H1 (cell line): ENCODE results near the gene ZBTB38. TPM values are rescaled to one million over a fixed set of nuclear protein-coding genes. Genes with fewer than 3 reads are reported as not detected.

Experiments used
- CTCF ChIA-PET: fragments of 300-600 bp; sonication (Branson Sonifier 250); formaldehyde crosslinking; loops from one replicate; lab custom pipeline; 2021; ENCODE audit not compliant: partially characterized antibody; lab: Charles Lee
- POLR2A ChIA-PET: fragments of 300-600 bp; sonication (Branson Sonifier 250); formaldehyde crosslinking; loops from one replicate; lab custom pipeline; 2021; ENCODE audit warnings: inconsistent platforms; ENCODE audit not compliant: partially characterized antibody; lab: Charles Lee
- DNase-seq, 2 experiments: peaks; one replicate each; pipeline versions ENCODE4 v3.0.0 to v3.0.0-alpha.2; 2010 to 2022; ENCODE audit warnings: low spot score in 2 of 2, low read depth in 1 of 2, mixed read lengths in 1 of 2
- FAIRE-seq: peaks from 2 replicates; lab custom pipeline; 2011; peaks lifted over from hg19 to GRCh38; lab: Jason Lieb, UNC
- H2AFZ ChIP-seq: 2 replicates; pipeline ENCODE4 v1.8.1; 2012; ENCODE audit warnings: low read length, inconsistent platforms
- H2AK5ac ChIP-seq: 2 replicates; pipeline ENCODE4 v1.6.1; 2013; ENCODE audit warnings: low read depth, low read length
- H2BK120ac ChIP-seq: replicated peaks from 2 replicates; pipeline ENCODE3; 2013; ENCODE audit warnings: low read depth, low read length, inconsistent platforms
- H2BK12ac ChIP-seq: 2 replicates; pipeline ENCODE4 v1.6.1; 2013; ENCODE audit warnings: low read depth, low read length
- H2BK15ac ChIP-seq: 2 replicates; pipeline ENCODE4 v1.6.1; 2013; ENCODE audit warnings: low read length
- H2BK20ac ChIP-seq: 2 replicates; pipeline ENCODE4 v1.6.1; 2013; ENCODE audit warnings: low read length
- H2BK5ac ChIP-seq: 2 replicates; pipeline ENCODE4 v1.6.1; 2013; ENCODE audit warnings: low read depth, low read length
- H3K14ac ChIP-seq: 2 replicates; pipeline ENCODE4 v1.6.1; 2013; ENCODE audit warnings: inconsistent platforms; ENCODE audit not compliant: insufficient read length
- H3K18ac ChIP-seq: 2 replicates; pipeline ENCODE4 v1.6.1; 2013; ENCODE audit warnings: low read length; ENCODE audit errors: extremely low read depth
- H3K23ac ChIP-seq: 2 replicates; pipeline ENCODE4 v1.6.1; 2013; ENCODE audit warnings: inconsistent platforms; ENCODE audit not compliant: insufficient read length
- H3K23me2 ChIP-seq: 2 replicates; pipeline ENCODE4 v1.6.1; 2013; ENCODE audit warnings: low read depth, low read length
- H3K27ac ChIP-seq: 2 replicates; pipeline ENCODE4 v1.6.1; 2011; ENCODE audit warnings: low read depth, low read length, inconsistent platforms
- H3K27me3 ChIP-seq, 4 experiments: replicated peaks in 1 of 4; 1 replicate in 1 of 4; 2 replicates in 3 of 4; pipeline versions ENCODE4 v1.6.1 to v1.8.1; 2011 to 2013; ENCODE audit warnings: low read length in 3 of 4, mild to moderate bottlenecking in 3 of 4, inconsistent platforms in 2 of 4, mixed read lengths in 2 of 4, moderate library complexity in 1 of 4; ENCODE audit not compliant: control insufficient read depth in 3 of 4, insufficient read depth in 3 of 4; ENCODE audit errors: extremely low read depth in 1 of 4
- H3K36me3 ChIP-seq, 4 experiments: 2 replicates each; pipeline versions ENCODE4 v1.6.1 to v1.8.1; 2011 to 2013; ENCODE audit warnings: mild to moderate bottlenecking in 4 of 4, low read length in 3 of 4, moderate library complexity in 2 of 4, control low read depth in 1 of 4, inconsistent platforms in 1 of 4; ENCODE audit not compliant: insufficient read depth in 4 of 4, control insufficient read depth in 2 of 4
- H3K4ac ChIP-seq: replicated peaks from 2 replicates; pipeline ENCODE3; 2013; ENCODE audit warnings: low read length, low read depth, mixed read lengths, inconsistent platforms; ENCODE audit not compliant: insufficient read length
- H3K4me1 ChIP-seq, 4 experiments: replicated peaks in 1 of 4; 1 replicate in 1 of 4; 2 replicates in 3 of 4; pipeline versions ENCODE4 v1.6.1 to v1.8.1; 2011 to 2013; ENCODE audit warnings: low read length in 3 of 4, inconsistent platforms in 2 of 4, mixed read lengths in 1 of 4; ENCODE audit not compliant: insufficient read depth in 4 of 4, control insufficient read depth in 3 of 4
- H3K4me2 ChIP-seq, 2 experiments: 2 replicates each; pipeline versions ENCODE4 v1.6.1 to v1.8.1; 2011 to 2013; ENCODE audit warnings: low read depth in 2 of 2, low read length in 2 of 2, control low read depth in 1 of 2, inconsistent platforms in 1 of 2, mild to moderate bottlenecking in 1 of 2; ENCODE audit not compliant: insufficient read depth in 1 of 2
- H3K4me3 ChIP-seq, 4 experiments: fragments of 200-600, 300-600 bp in 1 of 4; sonication (generic), shearing (Covaris generic), sonication (Bioruptor Twin) in 1 of 4; 2 replicates each; pipeline versions ENCODE4 v1.5.1 to v1.8.1; 2011 to 2016; ENCODE audit warnings: low read length in 4 of 4, low read depth in 3 of 4, control low read depth in 2 of 4, inconsistent platforms in 2 of 4, mild to moderate bottlenecking in 2 of 4, mixed read lengths in 1 of 4, moderate library complexity in 1 of 4; ENCODE audit not compliant: insufficient read depth in 2 of 4; ENCODE audit errors: extremely low read depth in 1 of 4
- H3K56ac ChIP-seq: replicated peaks from 2 replicates; pipeline ENCODE3; 2013; ENCODE audit warnings: low read depth, mild to moderate bottlenecking, mixed read lengths, low read length, inconsistent platforms; ENCODE audit not compliant: insufficient read length
- H3K79me1 ChIP-seq: 2 replicates; pipeline ENCODE4 v1.6.1; 2013; ENCODE audit warnings: low read depth, low read length, control low read depth
- H3K79me2 ChIP-seq, 2 experiments: 2 replicates each; pipeline versions ENCODE4 v1.6.1 to v1.8.1; 2012 to 2013; ENCODE audit warnings: low read length in 2 of 2, mild to moderate bottlenecking in 2 of 2, inconsistent platforms in 1 of 2; ENCODE audit not compliant: insufficient read depth in 2 of 2, control insufficient read depth in 1 of 2
- H3K9ac ChIP-seq, 4 experiments: replicated peaks in 1 of 4; 1 replicate in 1 of 4; 2 replicates in 3 of 4; pipeline versions ENCODE4 v1.6.1 to v1.8.1; 2011 to 2013; ENCODE audit warnings: low read depth in 3 of 4, low read length in 3 of 4, control low read depth in 2 of 4, mild to moderate bottlenecking in 2 of 4, moderate library complexity in 2 of 4, inconsistent platforms in 1 of 4; ENCODE audit errors: extremely low read depth in 1 of 4
- H3K9me3 ChIP-seq, 2 experiments: 2 replicates each; pipeline versions ENCODE4 v1.6.1 to v1.8.1; 2012 to 2013; ENCODE audit warnings: mild to moderate bottlenecking in 2 of 2, moderate library complexity in 2 of 2, control low read depth in 1 of 2, inconsistent platforms in 1 of 2, low read depth in 1 of 2, low read length in 1 of 2, mixed read lengths in 1 of 2; ENCODE audit not compliant: insufficient read depth in 2 of 2
- H4K20me1 ChIP-seq, 2 experiments: replicated peaks in 1 of 2; 2 replicates each; pipeline versions ENCODE3 to v1.8.1; 2011 to 2013; ENCODE audit warnings: inconsistent platforms in 2 of 2, low read length in 2 of 2, mild to moderate bottlenecking in 1 of 2; ENCODE audit not compliant: insufficient read depth in 2 of 2, control insufficient read depth in 1 of 2
- H4K5ac ChIP-seq: 2 replicates; pipeline ENCODE4 v1.6.1; 2013; ENCODE audit warnings: low read length, low read depth, mixed read lengths, inconsistent platforms; ENCODE audit not compliant: insufficient read length
- H4K8ac ChIP-seq: 2 replicates; pipeline ENCODE4 v1.8.0; 2013; ENCODE audit warnings: mild to moderate bottlenecking, moderate library complexity, low read length, inconsistent platforms; ENCODE audit not compliant: insufficient read depth; ENCODE audit errors: extremely low read depth
- H4K91ac ChIP-seq: replicated peaks from 2 replicates; pipeline ENCODE3; 2013; ENCODE audit warnings: low read length, mixed read lengths, inconsistent platforms; ENCODE audit not compliant: insufficient read length
- ATF3 ChIP-seq: IDR thresholded peaks from 2 replicates; pipeline ENCODE4 v1.6.1; 2011; ENCODE audit warnings: low read depth, mild to moderate bottlenecking, low read length; ENCODE audit not compliant: insufficient read depth
- CBX5 ChIP-seq: fragments of 300-800, 300-1000 bp; sonication (generic); IDR thresholded peaks from 2 replicates; pipeline ENCODE4 v1.7.1; 2016; ENCODE audit warnings: antibody characterized with exemption, low read length, low read depth
- EP300 ChIP-seq, 2 experiments: IDR thresholded peaks; 1 replicate in 1 of 2; 2 replicates in 1 of 2; pipeline ENCODE4 v1.6.1; 2011 to 2012; ENCODE audit warnings: low read depth in 2 of 2, low read length in 2 of 2, mild to moderate bottlenecking in 2 of 2, borderline replicate concordance in 1 of 2, inconsistent platforms in 1 of 2, moderate library complexity in 1 of 2
- EZH2 ChIP-seq: fragments of 200-600 bp; sonication (generic); IDR thresholded peaks from 2 replicates; pipeline ENCODE4 v1.7.1; 2012; ENCODE audit warnings: low read depth, mild to moderate bottlenecking, moderate library complexity, low read length, inconsistent platforms; ENCODE audit not compliant: severe bottlenecking
- GABPA ChIP-seq: IDR thresholded peaks from 2 replicates; pipeline ENCODE4 v1.6.1; 2011; ENCODE audit warnings: mild to moderate bottlenecking, low read length, moderate library complexity, borderline replicate concordance; ENCODE audit not compliant: insufficient read depth
- JUN ChIP-seq: IDR thresholded peaks from 2 replicates; pipeline ENCODE4 v1.6.1; 2011; ENCODE audit warnings: low read depth, mild to moderate bottlenecking, improper control_type of control experiment, low read length
- KDM1A ChIP-seq: fragments of 200-600, 300-600 bp; sonication (generic); IDR thresholded peaks from 2 replicates; pipeline ENCODE4 v1.7.1; 2016; ENCODE audit warnings: mild to moderate bottlenecking, low read length, borderline replicate concordance
- KDM4A ChIP-seq: IDR thresholded peaks from one replicate; pipeline ENCODE4 v1.7.1; 2012; ENCODE audit warnings: low read depth, mild to moderate bottlenecking, moderate library complexity, low read length, inconsistent platforms; ENCODE audit not compliant: severe bottlenecking
- KDM5A ChIP-seq: fragments of 200-600 bp; IDR thresholded peaks from 2 replicates; pipeline ENCODE4 v1.7.1; 2012; ENCODE audit warnings: mild to moderate bottlenecking, low read length, inconsistent platforms, mixed read lengths
- MAFK ChIP-seq: IDR thresholded peaks from 2 replicates; pipeline ENCODE4 v1.6.1; 2012; ENCODE audit warnings: low read depth, mild to moderate bottlenecking, improper control_type of control experiment, low read length
- POU5F1 ChIP-seq: IDR thresholded peaks from 2 replicates; pipeline ENCODE4 v1.6.1; 2011; ENCODE audit warnings: low read depth, mild to moderate bottlenecking, low read length, moderate library complexity
- SP1 ChIP-seq: IDR thresholded peaks from 2 replicates; pipeline ENCODE4 v1.6.1; 2011; ENCODE audit warnings: low read depth, low read length
- SP2 ChIP-seq: IDR thresholded peaks from 2 replicates; pipeline ENCODE4 v1.6.1; 2012; ENCODE audit warnings: mild to moderate bottlenecking, low read length, inconsistent platforms
- SP4 ChIP-seq: IDR thresholded peaks from 2 replicates; pipeline ENCODE4 v1.6.1; 2012; ENCODE audit warnings: low read length, inconsistent platforms
- YY1 ChIP-seq: IDR thresholded peaks from 2 replicates; pipeline ENCODE4 v1.6.1; 2011; ENCODE audit warnings: low read depth, mild to moderate bottlenecking, low read length
- WGBS, 2 experiments: shearing (Covaris generic) in 1 of 2; methylation state at CpG; one replicate each; pipeline versions ENCODE4 v1.1.6 to v1.1.7; 2013 to 2015; ENCODE audit warnings: low lambda C conversion rate in 2 of 2, mixed read lengths in 2 of 2, inconsistent platforms in 1 of 2, low coverage in 1 of 2, missing lambda C conversion rate in 1 of 2; ENCODE audit not compliant: insufficient replicate concordance in 2 of 2, insufficient coverage in 1 of 2, insufficient read length in 1 of 2; ENCODE audit errors: extremely low coverage in 1 of 2, missing lambda C conversion rate in 1 of 2; 5-methylcytosine and 5-hydroxymethylcytosine counted together
- polyA plus RNA-seq, 7 experiments: library from polyadenylated mRNA; depleted of rRNA in 3 of 7; stranded (reverse) in 5 of 7; unstranded in 2 of 7; fragments of >200 nt in 5 of 7; fragments of 200-250 nt in 2 of 7; gene quantifications; 1 replicate in 5 of 7; 2 replicates in 1 of 7; 4 replicates in 1 of 7; pipeline versions ENCODE4 v1.2.1 to v1.2.3, GENCODE V29; 2011 to 2013; ENCODE audit warnings: missing spikeins in 2 of 7, mixed read lengths in 2 of 7
- total RNA-seq: library from RNA; stranded (reverse); fragmentation: NEBNext Ultra II Directional; extraction: Animal tissue kit (Norgen Biotek cat#: 25700); gene quantifications from 2 replicates; pipeline ENCODE4 v1.2.1, GENCODE V29; 2021

Gene ZBTB38
- total and polyA plus RNA-seq, 2 of the 8 experiments (the other 6 are each of a cell fraction or from before 2014, with no cell fraction given), result 4.4 to 10.5 TPM

GRCh38 chr3:141365201-141365600 lies 3.1 kb upstream of the ZBTB38 start:
- DNase-seq, result no peak
- FAIRE-seq, result no peak
- ChIA-PET CTCF (interaction anchor here (0.9 kb wide), 1 partner anchor 76 kb away, joined by 3 read pairs; no protein-coding TSS in a partner anchor), POLR2A (no interaction called here)
- Histone ChIP-seq H2BK15ac (no peak overlapping the region), H3K4me3 (no peak overlapping the region), H3K14ac (no peak overlapping the region), H3K9me3 (no peaks in the 10 kb centered on the region), H3K56ac (no peak overlapping the region), H3K4me1 (peaks cover 0 to 12% (median 6%) of the 10 kb centered on the region in 4 experiments; a peak in 6 of 7 replicates), H3K9ac (no peak overlapping the region), H4K20me1 (no peaks in the 10 kb centered on the region), H4K91ac (no peak overlapping the region), H2BK5ac (no peak overlapping the region), H3K79me1 (no peaks in the 10 kb centered on the region), H3K27ac (no peak overlapping the region), H2BK12ac (no peak overlapping the region), H3K27me3 (no peaks in the 10 kb centered on the region), H3K4ac (no peak overlapping the region), H3K79me2 (no peaks in the 10 kb centered on the region), H2BK120ac (no peak overlapping the region), H2AFZ (no peak overlapping the region), H2AK5ac (no peak overlapping the region), H3K4me2 (no peak overlapping the region), H3K18ac (no peak overlapping the region), H3K23ac (no peak overlapping the region), H3K36me3 (no peaks in the 10 kb centered on the region), H4K8ac (no peak overlapping the region), H2BK20ac (no peak overlapping the region), H3K23me2 (no peaks in the 10 kb centered on the region), H4K5ac (no peak overlapping the region)
- 87% methylated on average over 1 of the region's 1 CpG; no CpG with 5 or more reads in 1 of the 2 experiments for WGBS, 2 experiments
- no peak for TF ChIP-seq EZH2
- TF ChIP-seq GABPA, result no peak
- no peak for TF ChIP-seq EP300 (IDR thresholded peaks at IDR 0.05; ENCODE audit: borderline replicate concordance in 1 of 2, low read depth in 2 of 2, low read length in 2 of 2)
- no peak for TF ChIP-seq YY1
- no peak for TF ChIP-seq CBX5
- no peak for TF ChIP-seq KDM4A
- TF ChIP-seq KDM1A, result no peak
- TF ChIP-seq ATF3, result no peak
- no peak for TF ChIP-seq SP1
- TF ChIP-seq MAFK, result no peak
- no peak for TF ChIP-seq POU5F1
- no peak for TF ChIP-seq KDM5A
- TF ChIP-seq SP2, result no peak
- no peak for TF ChIP-seq JUN
- TF ChIP-seq SP4, result no peak
